Glomerular visceral epithelial cell (primary cell): Measurements from ENCODE around the gene CARD11.
A peak's percentile ranks its signal among the peaks of the same experiment; 100 is the strongest.

Source experiments
- DNase-seq: peaks from one replicate; pipeline ENCODE4 v3.0.0-alpha.2; 2016; ENCODE audit errors: extremely low spot score

The CARD11 gene

DNA sequence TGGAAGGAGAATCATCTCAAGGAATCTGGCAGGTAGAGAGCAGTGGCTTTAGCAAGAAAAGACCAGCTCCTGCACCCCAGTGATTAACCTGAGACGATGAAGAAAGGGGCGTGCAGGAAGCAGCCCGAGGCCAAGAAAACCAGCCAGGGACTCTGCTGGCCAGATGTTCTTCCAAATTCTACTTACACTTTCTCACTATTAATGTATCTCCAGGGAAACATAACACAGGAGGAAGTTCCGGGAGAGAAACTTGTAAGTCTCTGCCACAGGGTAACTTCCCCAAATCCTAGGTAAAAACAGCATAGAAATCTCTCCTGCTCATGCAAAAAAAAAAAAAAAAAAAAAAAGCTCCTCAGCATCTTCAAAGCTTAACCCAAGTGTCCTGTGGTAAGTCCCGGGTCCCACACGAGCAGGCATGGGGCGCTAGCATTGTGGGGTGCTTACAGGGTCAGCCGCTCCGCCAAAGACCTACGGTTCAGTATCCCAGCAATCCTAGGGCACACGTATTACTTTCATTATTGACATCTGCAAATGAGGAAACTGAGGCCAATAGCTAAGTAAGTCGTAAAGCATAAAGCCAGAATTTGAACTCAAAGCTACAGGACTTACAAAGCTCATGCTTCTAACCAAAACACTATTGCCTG is 102.3 kb downstream of the CARD11 start:
- no peak for DNase-seq

GRCh38 chr7:2940466-2940865 is 103.2 kb downstream of the CARD11 start:
- DNase-seq: no peak

DNA sequence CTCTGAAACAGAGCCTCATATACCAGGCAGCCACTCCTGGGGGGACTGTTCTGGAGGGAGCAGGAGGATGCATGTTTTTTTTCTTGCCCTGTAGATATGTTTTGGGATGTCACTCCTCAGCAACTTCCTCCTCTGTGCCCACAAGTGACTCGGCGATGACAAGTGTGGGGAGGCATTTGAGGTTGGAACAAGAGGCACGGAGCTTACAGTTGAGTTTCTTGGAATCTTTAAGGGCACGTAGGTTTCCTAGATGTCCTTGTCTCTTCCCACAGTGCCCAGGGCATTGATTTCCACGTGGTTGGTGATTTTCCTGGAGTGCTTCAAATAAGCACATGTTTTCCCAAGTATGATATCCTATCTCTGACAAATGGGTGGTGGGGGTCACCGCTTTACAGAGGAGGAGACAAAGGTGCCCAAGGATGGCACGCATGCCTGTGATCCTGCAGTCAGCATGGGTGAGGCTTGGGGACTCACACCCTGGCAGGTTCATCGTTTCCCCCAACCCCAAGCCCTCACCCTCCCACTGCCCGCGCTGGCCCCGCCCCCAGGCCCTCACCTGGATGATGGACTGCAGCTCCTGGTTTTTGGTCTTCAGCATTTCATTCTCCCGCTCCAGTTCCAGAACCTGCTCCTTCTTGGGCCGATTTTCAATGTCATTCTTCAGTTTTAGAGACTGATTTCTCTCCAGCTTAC is 104.3 kb downstream of the CARD11 start:
- no peak for DNase-seq

DNA sequence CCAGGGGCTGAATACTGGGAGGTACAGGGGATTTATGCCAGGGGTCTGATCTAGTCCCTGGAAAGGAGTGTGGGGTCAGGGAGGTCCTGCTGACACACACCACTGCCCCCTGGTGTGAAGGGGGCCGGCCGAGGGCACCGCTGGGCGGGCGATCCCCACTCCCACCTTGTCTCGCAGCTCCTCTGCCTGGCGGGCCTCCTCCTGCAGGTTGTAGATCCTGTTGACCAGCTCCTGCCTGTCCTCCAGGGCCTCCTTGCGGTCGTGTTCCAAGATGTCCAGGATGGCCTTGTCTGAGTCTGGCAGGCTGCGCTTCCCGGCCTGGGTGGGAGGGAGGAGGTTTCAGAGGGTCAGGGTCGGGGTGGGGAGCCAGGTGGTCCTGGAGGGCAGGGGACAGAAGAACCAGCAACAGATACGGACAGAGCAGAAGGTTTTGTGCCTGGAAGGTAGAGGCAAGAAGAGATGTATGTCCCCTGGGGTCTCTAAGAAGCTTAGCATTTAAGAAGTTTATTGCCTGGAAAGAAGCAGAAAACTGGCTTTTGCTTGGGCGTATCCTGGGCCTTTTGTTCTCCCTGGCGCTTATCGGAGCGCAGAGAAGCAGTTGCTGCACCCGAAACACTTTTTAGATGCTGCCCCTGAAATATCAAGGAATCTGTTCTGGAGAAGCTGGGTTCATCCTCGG is 105.0 kb downstream of the CARD11 start:
- no peak for DNase-seq

GRCh38 chr7:2937701-2938513 is 105.8 kb downstream of the CARD11 start:
- no peak for DNase-seq

GRCh38 chr7:2936891-2937580 is 106.6 kb downstream of the CARD11 start:
- no peak for DNase-seq

DNA sequence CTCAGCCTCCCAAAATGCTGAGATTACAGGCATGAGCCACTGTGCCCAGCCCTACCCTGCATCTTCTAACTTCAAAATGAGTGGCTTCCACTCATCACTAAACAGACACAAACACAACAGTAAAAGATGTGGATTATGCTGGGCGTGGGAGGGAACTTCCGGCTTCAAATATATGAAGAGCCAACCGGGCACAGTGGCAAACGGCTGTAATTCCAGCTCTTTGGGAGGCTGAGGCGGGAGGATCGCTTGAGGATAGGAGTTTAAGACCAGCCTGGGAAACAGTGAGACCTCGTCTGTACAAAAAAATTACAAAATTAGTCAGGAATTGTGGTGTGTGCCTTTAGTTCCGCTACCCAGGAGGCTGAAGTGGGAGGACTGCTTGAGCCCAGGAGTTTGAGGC is 107.4 kb downstream of the CARD11 start:
- no peak for DNase-seq

GRCh38 chr7:2934984-2935740 is 108.5 kb downstream of the CARD11 start:
- DNase-seq: no peak

- DNase-seq: peak; percentile 40
Measured at GRCh38 chr7:2934211-2934731, 109.4 kb downstream of the CARD11 start.

DNA sequence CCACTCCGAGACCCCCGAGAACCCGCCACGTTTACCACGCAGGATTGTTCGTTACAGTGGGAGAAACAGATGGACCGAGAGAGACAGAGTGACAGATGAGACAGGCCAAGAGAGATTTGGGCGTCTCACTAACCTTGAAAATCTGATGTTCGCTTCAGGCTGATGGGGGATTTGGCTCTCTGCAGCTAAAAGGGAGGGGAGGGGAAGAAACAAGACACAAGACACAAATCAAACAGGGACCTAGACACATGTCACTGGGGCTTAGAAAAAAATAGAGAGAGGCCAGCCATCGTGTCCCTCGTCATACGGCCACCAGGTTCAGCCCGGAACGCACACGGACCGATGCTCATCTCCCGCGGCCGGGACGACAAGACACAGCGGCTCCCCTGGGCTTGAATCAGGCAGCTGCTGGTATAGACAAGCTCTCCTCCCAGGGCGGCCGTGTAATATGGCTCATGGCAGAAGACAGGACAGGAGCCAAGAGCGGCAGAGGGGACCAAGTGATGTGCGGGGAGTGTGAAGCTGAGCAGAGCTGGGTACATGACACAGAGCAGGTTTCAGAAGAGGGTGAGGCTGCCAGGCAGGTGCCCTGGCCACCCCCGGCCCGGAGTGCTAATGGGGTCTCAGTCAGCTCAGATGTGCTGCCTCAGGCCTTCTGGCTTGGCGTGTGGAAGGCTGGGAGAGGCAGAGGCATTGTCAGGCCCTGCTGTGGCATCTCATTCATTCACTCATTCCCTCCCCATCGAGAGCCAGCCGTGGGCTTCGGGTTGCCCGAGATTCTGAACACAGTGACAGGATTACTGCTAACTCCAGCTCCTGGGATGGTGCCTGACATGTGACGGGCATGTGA is 111.0 kb downstream of the CARD11 start:
- no peak for DNase-seq

GRCh38 chr7:2931034-2931415 is 112.6 kb downstream of the CARD11 start:
- no peak for DNase-seq

DNA sequence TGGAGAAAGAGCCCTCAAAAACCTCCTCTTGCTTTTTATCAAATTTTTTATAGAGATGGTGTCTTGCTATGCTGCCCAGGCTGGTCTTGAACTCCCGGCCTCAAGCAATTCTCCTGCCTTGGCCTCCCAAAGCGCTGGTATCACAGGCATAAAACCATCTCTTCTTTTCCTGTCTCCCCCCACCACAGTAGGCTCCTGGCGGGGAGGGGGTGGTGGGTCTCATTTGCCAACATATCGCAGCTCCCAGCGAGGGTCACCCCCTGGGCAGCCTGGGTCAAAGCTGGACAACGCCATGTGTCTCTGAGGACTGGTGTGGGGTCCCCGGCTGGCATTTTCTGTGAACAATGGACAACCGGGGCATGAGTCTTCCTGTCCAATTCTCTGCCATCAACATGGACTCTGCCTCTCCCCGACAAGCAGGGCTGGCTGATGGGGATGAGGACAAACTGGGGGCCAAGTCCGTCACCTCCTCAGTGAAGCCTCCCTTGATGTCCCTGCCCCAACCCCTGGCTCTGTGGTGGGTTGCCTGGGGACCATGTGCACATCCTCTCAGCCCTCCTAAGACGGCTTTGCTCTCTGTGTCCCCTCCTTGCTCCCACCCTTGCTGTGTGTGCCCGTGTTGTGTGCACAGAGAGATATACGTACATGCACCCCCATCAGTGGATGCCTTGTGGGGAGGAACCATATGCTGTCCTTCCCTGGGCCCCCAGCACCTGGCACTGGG is 113.2 kb downstream of the CARD11 start:
- DNase-seq: no peak

GRCh38 chr7:2929321-2930201 is 114.1 kb downstream of the CARD11 start:
- no peak for DNase-seq

- no peak for DNase-seq
Measured at GRCh38 chr7:2928613-2929311, 114.9 kb downstream of the CARD11 start.

- no peak for DNase-seq
Measured at GRCh38 chr7:2928256-2928612, 115.4 kb downstream of the CARD11 start.

- no peak for DNase-seq
Measured at GRCh38 chr7:2927592-2927991, 116.1 kb downstream of the CARD11 start.

DNA sequence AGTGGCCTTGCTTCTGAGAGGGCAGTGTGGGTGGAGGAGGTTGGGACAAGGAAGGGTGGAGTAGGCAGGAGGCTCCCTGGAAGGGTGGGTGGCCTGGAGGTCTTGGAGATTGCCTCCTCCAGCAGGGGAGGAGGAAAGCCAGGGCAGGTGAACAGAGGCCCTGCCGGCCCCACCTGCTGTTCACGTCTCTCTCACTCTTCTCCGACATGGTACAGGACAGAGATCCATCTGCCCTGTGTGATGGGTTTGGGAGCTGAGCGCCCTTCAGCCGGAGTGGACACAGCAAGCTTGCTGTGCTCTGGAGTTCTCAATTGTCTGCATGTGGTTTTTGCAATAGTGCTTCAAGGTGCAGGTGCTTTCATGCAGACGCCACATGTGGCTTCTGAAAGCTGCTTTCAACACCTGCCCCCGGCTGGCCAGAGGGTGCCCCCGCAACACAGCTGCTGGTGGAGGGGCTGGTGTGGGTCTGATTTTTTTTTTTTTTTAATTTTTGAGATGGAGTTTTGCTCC is 116.7 kb downstream of the CARD11 start:
- no peak for DNase-seq
